ENCODE measurements around the gene BRPF1.

BRPF1 gene

DNA sequence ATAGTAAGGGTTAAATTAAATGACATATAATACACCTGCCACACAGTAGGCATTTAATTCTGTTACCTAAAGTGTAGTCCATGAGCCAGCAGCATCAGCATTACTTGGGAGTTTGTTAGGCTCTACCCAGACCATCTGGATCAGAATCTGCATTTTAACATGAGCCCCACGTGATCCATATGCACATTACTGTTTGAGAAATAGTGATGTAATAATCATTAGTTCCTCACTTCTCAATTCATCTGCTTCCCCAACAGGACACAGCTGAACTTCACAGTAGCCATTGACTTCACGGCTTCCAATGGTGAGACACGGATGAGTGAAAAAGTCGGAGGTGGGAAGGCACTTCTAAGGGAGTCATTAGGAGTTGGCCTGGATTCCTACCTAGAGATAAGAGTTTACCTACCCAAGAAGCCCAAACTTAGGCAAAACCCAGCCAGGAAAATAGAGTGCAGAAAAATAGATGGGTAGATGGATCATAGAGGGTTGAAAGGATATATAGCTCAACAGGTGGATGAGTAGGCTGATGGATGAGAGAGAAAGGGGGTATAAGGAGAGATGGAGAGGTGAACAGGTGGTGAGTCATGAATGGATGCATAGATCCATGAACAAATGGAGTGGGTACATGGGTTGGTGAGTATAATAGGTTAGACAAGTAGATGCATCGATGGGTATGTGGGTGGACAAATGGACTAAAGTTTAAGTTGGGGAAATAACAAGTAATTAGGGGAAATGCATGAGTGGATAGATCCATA lies 14.6 kb upstream of the BRPF1 start:
- ATAC-seq (ENCODE audit: low read depth) (no peak), DNase-seq (ENCODE audit: low spot score) (no peak)
- Histone ChIP-seq H3K4me3 (ENCODE audit: severe bottlenecking) (no peak overlapping the region), H3K36me3 (ENCODE audit: low read depth) (no peaks in the 10 kb centered on the region), H3K4me1 (ENCODE audit: insufficient read depth, poor library complexity, severe bottlenecking) (no peaks in the 10 kb centered on the region), H3K27me3 (ENCODE audit: insufficient read depth, poor library complexity, severe bottlenecking) (no peaks in the 10 kb centered on the region), H3K27ac (ENCODE audit: poor library complexity, severe bottlenecking) (no peak overlapping the region), H3K9me3 (ENCODE audit: severe bottlenecking) (no peaks in the 10 kb centered on the region)
- TF ChIP-seq, protein P1, sequence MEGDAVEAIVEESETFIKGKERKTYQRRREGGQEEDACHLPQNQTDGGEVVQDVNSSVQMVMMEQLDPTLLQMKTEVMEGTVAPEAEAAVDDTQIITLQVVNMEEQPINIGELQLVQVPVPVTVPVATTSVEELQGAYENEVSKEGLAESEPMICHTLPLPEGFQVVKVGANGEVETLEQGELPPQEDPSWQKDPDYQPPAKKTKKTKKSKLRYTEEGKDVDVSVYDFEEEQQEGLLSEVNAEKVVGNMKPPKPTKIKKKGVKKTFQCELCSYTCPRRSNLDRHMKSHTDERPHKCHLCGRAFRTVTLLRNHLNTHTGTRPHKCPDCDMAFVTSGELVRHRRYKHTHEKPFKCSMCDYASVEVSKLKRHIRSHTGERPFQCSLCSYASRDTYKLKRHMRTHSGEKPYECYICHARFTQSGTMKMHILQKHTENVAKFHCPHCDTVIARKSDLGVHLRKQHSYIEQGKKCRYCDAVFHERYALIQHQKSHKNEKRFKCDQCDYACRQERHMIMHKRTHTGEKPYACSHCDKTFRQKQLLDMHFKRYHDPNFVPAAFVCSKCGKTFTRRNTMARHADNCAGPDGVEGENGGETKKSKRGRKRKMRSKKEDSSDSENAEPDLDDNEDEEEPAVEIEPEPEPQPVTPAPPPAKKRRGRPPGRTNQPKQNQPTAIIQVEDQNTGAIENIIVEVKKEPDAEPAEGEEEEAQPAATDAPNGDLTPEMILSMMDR (IDR thresholded peaks at IDR 0.05; ENCODE audit: poor library complexity, severe bottlenecking) = no peak

DNA sequence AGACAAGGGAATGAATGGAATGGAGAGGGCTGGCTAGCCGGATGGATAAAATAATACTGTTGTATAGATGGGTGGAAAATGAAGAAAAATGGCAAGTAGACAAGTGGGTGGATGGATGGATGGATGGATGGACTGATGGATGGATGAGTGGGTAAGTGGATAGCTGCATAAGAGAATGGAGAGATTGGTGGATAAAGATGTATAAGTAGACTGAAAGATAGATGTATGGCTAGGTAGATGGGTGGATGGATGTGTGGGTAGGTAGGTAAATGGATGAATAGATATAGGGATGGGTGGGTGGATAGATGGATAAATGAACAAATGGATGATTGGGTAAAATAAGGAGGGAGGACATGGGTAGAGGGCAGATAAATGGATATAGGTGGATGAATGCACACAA lies 14.0 kb upstream of the BRPF1 start:
- no peak for DNase-seq (ENCODE audit: low spot score)

GRCh38 chr3:9718118-9718517 lies 13.4 kb upstream of the BRPF1 start:
- TF ChIP-seq, protein P1 (IDR thresholded peaks at IDR 0.05; ENCODE audit: poor library complexity, severe bottlenecking) = no peak
- H3K4me3 ChIP-seq (ENCODE audit: severe bottlenecking) = no peak overlapping the region

More for the DNA sequence above, 14.0 kb upstream of the BRPF1 start:
- no peak for ATAC-seq (ENCODE audit: low read depth)
- TF ChIP-seq, protein P1 (IDR thresholded peaks at IDR 0.05; ENCODE audit: poor library complexity, severe bottlenecking) = no peak
- H3K4me1 ChIP-seq (ENCODE audit: insufficient read depth, poor library complexity, severe bottlenecking) = no peaks in the 10 kb centered on the region
- H3K4me3 ChIP-seq (ENCODE audit: severe bottlenecking) = no peak overlapping the region
- H3K36me3 ChIP-seq (ENCODE audit: low read depth) = no peaks in the 10 kb centered on the region
- no peaks in the 10 kb centered on the region for H3K27me3 ChIP-seq (ENCODE audit: insufficient read depth, poor library complexity, severe bottlenecking)
- H3K27ac ChIP-seq (ENCODE audit: poor library complexity, severe bottlenecking) = no peak overlapping the region
- H3K9me3 ChIP-seq (ENCODE audit: severe bottlenecking) = no peaks in the 10 kb centered on the region

DNA sequence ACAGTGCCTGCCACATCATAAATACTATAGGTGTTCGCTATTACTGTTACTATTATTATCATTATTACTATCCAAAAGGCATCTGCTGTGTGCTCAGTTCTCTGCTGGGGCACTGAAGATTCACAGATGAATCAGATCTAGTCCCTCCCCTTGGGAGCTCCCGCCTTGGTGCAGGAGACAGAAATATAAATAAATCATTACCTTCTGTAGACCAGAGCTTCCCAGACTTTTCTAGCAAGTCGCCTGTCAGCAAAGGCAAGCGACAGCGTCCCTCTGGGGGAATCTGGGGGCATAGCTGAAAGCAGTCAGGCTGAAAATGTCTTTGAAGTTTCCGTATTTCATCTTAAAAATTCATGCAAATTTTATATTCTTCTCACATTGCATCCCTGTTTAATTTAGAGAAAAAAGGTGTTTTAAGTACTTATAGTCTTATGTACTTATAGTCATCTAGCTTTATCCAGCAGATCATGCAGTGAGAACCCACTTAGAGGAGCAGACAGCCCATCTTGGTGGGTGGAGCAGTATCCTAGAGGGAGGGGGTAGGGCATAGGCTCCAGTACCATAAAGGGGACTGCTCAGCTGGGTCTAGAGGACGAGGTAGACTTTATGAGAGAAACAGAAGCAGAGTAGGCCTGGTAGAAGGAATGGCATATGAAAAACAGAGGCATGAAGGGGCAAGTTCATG lies 10.4 kb upstream of the BRPF1 start:
- ATAC-seq (ENCODE audit: low read depth) (0 out of 3 replicates have a peak, but pooled peaks have one; percentile 40), DNase-seq (ENCODE audit: low spot score) (no peak)
- Histone ChIP-seq H3K9me3 (ENCODE audit: severe bottlenecking) (no peaks in the 10 kb centered on the region), H3K4me1 (ENCODE audit: insufficient read depth, poor library complexity, severe bottlenecking) (no peaks in the 10 kb centered on the region), H3K27me3 (ENCODE audit: insufficient read depth, poor library complexity, severe bottlenecking) (no peaks in the 10 kb centered on the region), H3K36me3 (ENCODE audit: low read depth) (no peaks in the 10 kb centered on the region), H3K27ac (ENCODE audit: poor library complexity, severe bottlenecking) (no peak overlapping the region), H3K4me3 (ENCODE audit: severe bottlenecking) (no peak overlapping the region)
- TF ChIP-seq, protein P1 (IDR thresholded peaks at IDR 0.05; ENCODE audit: poor library complexity, severe bottlenecking) = no peak

More at GRCh38 chr3:9718118-9718517, 13.4 kb upstream of the BRPF1 start:
- Histone ChIP-seq H3K27ac (ENCODE audit: poor library complexity, severe bottlenecking) (no peak overlapping the region), H3K27me3 (ENCODE audit: insufficient read depth, poor library complexity, severe bottlenecking) (no peaks in the 10 kb centered on the region), H3K36me3 (ENCODE audit: low read depth) (no peaks in the 10 kb centered on the region), H3K4me1 (ENCODE audit: insufficient read depth, poor library complexity, severe bottlenecking) (no peaks in the 10 kb centered on the region), H3K9me3 (ENCODE audit: severe bottlenecking) (no peaks in the 10 kb centered on the region)
- ATAC-seq (ENCODE audit: low read depth) (no peak), DNase-seq (ENCODE audit: low spot score) (no peak)

- Histone ChIP-seq H3K4me1 (ENCODE audit: insufficient read depth, poor library complexity, severe bottlenecking) (no peaks in the 10 kb centered on the region), H3K9me3 (ENCODE audit: severe bottlenecking) (no peaks in the 10 kb centered on the region), H3K36me3 (ENCODE audit: low read depth) (no peaks in the 10 kb centered on the region), H3K27me3 (ENCODE audit: insufficient read depth, poor library complexity, severe bottlenecking) (no peaks in the 10 kb centered on the region), H3K27ac (ENCODE audit: poor library complexity, severe bottlenecking) (no peak overlapping the region), H3K4me3 (ENCODE audit: severe bottlenecking) (no peak overlapping the region)
- DNase-seq (ENCODE audit: low spot score) (no peak), ATAC-seq (ENCODE audit: low read depth) (no peak)
- TF ChIP-seq, protein P1 (IDR thresholded peaks at IDR 0.05; ENCODE audit: poor library complexity, severe bottlenecking) = no peak
Measured at GRCh38 chr3:9721700-9722060, 9.9 kb upstream of the BRPF1 start.
